Large intestine (tissue), 3 donors: ENCODE results near the gene GFY. TPM values are rescaled to one million over a fixed set of nuclear protein-coding genes. Genes with fewer than 3 reads are reported as not detected.
"Not testable (repeated sequence)": the region's sequence is repeated elsewhere in the genome, so short reads cannot be mapped to it uniquely, and the experiment has no call there.

Experiments
- DNase-seq, 2 donors: peaks; one replicate each; pipeline versions ENCODE4 v3.0.0 to v3.0.0-alpha.2; 2013
- H3K27ac ChIP-seq: one replicate; pipeline ENCODE4 v1.5.1; 2013; ENCODE audit warnings: low read length
- H3K27me3 ChIP-seq: 2 replicates; pipeline ENCODE4 v1.6.1; 2013; ENCODE audit warnings: low read length; ENCODE audit not compliant: control insufficient read depth, insufficient read depth
- H3K36me3 ChIP-seq: 2 replicates; pipeline ENCODE4 v1.6.1; 2013; ENCODE audit warnings: low read length; ENCODE audit not compliant: control insufficient read depth, insufficient read depth
- H3K4me1 ChIP-seq: one replicate; pipeline ENCODE4 v1.6.1; 2013; ENCODE audit warnings: low read length; ENCODE audit not compliant: control insufficient read depth, insufficient read depth
- H3K4me3 ChIP-seq: one replicate; pipeline ENCODE4 v1.5.1; 2013; ENCODE audit warnings: low read length
- H3K9me3 ChIP-seq: one replicate; pipeline ENCODE4 v1.6.1; 2013; ENCODE audit warnings: mild to moderate bottlenecking, low read depth, low read length, moderate library complexity; ENCODE audit not compliant: control insufficient read depth
- WGBS: methylation state at CpG from one replicate; pipeline ENCODE4 v1.1.5; 2013; ENCODE audit warnings: low lambda C conversion rate; ENCODE audit not compliant: insufficient coverage; 5-methylcytosine and 5-hydroxymethylcytosine counted together
- polyA plus RNA-seq: library from polyadenylated mRNA; unstranded; fragments of 120-200 nt; gene quantifications from one replicate; pipeline ENCODE4 v1.2.1, GENCODE V29; 2013

GFY gene
- polyA plus RNA-seq, 1 donor = not detected

- Histone ChIP-seq H3K9me3 (peaks cover 3% of the 10 kb centered on the region), H3K27me3 (no peaks in the 10 kb centered on the region), H3K4me1 (peaks cover 9% of the 10 kb centered on the region), H3K4me3 (no peak overlapping the region), H3K27ac (peak overlapping the region; percentile 55), H3K36me3 (peaks cover 20% of the 10 kb centered on the region)
- no peak for DNase-seq
- no CpG with 5 or more reads among the region's 5 CpGs for WGBS
Measured at GRCh38 chr19:49456326-49456725, 31.1 kb downstream of the GFY start.

- whole genome bisulfite sequencing = no CpG with 5 or more reads among the region's 5 CpGs
- Histone ChIP-seq H3K36me3 (peaks cover 29% of the 10 kb centered on the region), H3K27me3 (no peaks in the 10 kb centered on the region)
Measured at GRCh38 chr19:49458567-49458903, 33.3 kb downstream of the GFY start.

GRCh38 chr19:49459388-49459787, 34.2 kb downstream of the GFY start:
- Histone ChIP-seq H3K36me3 (peaks cover 36% of the 10 kb centered on the region), H3K4me1 (peaks cover under 1% of the 10 kb centered on the region), H3K27me3 (no peaks in the 10 kb centered on the region), H3K9me3 (peaks cover 6% of the 10 kb centered on the region), H3K4me3 (no peak overlapping the region), H3K27ac (no peak overlapping the region)
- DNase-seq = no peak
- no CpG with 5 or more reads among the region's 12 CpGs for WGBS

More at GRCh38 chr19:49458567-49458903, 33.3 kb downstream of the GFY start:
- H3K4me3 ChIP-seq = no peak overlapping the region
- no peak for DNase-seq
- H3K9me3 ChIP-seq = peaks cover 6% of the 10 kb centered on the region
- peaks cover 5% of the 10 kb centered on the region for H3K4me1 ChIP-seq
- H3K27ac ChIP-seq = no peak overlapping the region

- not testable (repeated sequence) for H3K4me3 ChIP-seq, H3K9me3 ChIP-seq, H3K27ac ChIP-seq, H3K27me3 ChIP-seq, DNase-seq, H3K4me1 ChIP-seq
- no CpG with 5 or more reads among the region's 1 CpG for WGBS
- H3K36me3 ChIP-seq = peaks cover 53% of the 10 kb centered on the region
Measured at GRCh38 chr19:49461130-49461529, 35.9 kb downstream of the GFY start.

- H3K4me1 ChIP-seq = no peaks in the 10 kb centered on the region
- H3K27ac ChIP-seq = no peak overlapping the region
- H3K4me3 ChIP-seq = no peak overlapping the region
- DNase-seq = no peak
- H3K27me3 ChIP-seq = no peaks in the 10 kb centered on the region
- peaks cover 6% of the 10 kb centered on the region for H3K9me3 ChIP-seq
- H3K36me3 ChIP-seq = peaks cover 57% of the 10 kb centered on the region
- WGBS = no CpG with 5 or more reads among the region's 37 CpGs
Measured at GRCh38 chr19:49461656-49462055, 36.5 kb downstream of the GFY start.

GRCh38 chr19:49462492-49462891, 37.3 kb downstream of the GFY start:
- no peaks in the 10 kb centered on the region for H3K27me3 ChIP-seq
- H3K4me3 ChIP-seq = no peak overlapping the region
- H3K27ac ChIP-seq = no peak overlapping the region
- no peak for DNase-seq
- peaks cover 62% of the 10 kb centered on the region for H3K36me3 ChIP-seq
- no peaks in the 10 kb centered on the region for H3K4me1 ChIP-seq
- H3K9me3 ChIP-seq = peaks cover 6% of the 10 kb centered on the region
- WGBS = 92% methylated on average over 2 of the region's 12 CpGs

GRCh38 chr19:49463960-49464740, 39.0 kb downstream of the GFY start:
- Histone ChIP-seq H3K4me1 (peaks cover 3% of the 10 kb centered on the region), H3K36me3 (peaks cover 67% of the 10 kb centered on the region), H3K27me3 (no peaks in the 10 kb centered on the region), H3K4me3 (no peak overlapping the region), H3K27ac (no peak overlapping the region), H3K9me3 (peaks cover 6% of the 10 kb centered on the region)
- no peak for DNase-seq
- no CpG with 5 or more reads among the region's 39 CpGs for WGBS

GRCh38 chr19:49465371-49465770, 40.2 kb downstream of the GFY start:
- Histone ChIP-seq H3K36me3 (peaks cover 64% of the 10 kb centered on the region), H3K9me3 (peaks cover 6% of the 10 kb centered on the region), H3K27ac (no peak overlapping the region), H3K4me1 (peaks cover 3% of the 10 kb centered on the region), H3K27me3 (no peaks in the 10 kb centered on the region), H3K4me3 (no peak overlapping the region)
- no CpG with 5 or more reads among the region's 3 CpGs for WGBS
- DNase-seq = no peak

- DNase-seq = no peak
- Histone ChIP-seq H3K4me1 (peaks cover 3% of the 10 kb centered on the region), H3K4me3 (no peak overlapping the region), H3K9me3 (no peaks in the 10 kb centered on the region), H3K27me3 (no peaks in the 10 kb centered on the region), H3K27ac (no peak overlapping the region), H3K36me3 (peaks cover 50% of the 10 kb centered on the region)
- WGBS = no CpG with 5 or more reads among the region's 19 CpGs
Measured at GRCh38 chr19:49468199-49468598, 43.0 kb downstream of the GFY start.

- DNase-seq = peak in 1 of 2 donors; percentile 42
- Histone ChIP-seq H3K9me3 (no peaks in the 10 kb centered on the region), H3K36me3 (peaks cover 48% of the 10 kb centered on the region), H3K4me1 (peaks cover 8% of the 10 kb centered on the region), H3K27me3 (no peaks in the 10 kb centered on the region), H3K4me3 (no peak overlapping the region), H3K27ac (no peak overlapping the region)
- no CpG with 5 or more reads among the region's 15 CpGs for WGBS
Measured at GRCh38 chr19:49468746-49469447, 43.7 kb downstream of the GFY start.
